ENCODE data around the gene CIBAR2.

Gene CIBAR2

DNA sequence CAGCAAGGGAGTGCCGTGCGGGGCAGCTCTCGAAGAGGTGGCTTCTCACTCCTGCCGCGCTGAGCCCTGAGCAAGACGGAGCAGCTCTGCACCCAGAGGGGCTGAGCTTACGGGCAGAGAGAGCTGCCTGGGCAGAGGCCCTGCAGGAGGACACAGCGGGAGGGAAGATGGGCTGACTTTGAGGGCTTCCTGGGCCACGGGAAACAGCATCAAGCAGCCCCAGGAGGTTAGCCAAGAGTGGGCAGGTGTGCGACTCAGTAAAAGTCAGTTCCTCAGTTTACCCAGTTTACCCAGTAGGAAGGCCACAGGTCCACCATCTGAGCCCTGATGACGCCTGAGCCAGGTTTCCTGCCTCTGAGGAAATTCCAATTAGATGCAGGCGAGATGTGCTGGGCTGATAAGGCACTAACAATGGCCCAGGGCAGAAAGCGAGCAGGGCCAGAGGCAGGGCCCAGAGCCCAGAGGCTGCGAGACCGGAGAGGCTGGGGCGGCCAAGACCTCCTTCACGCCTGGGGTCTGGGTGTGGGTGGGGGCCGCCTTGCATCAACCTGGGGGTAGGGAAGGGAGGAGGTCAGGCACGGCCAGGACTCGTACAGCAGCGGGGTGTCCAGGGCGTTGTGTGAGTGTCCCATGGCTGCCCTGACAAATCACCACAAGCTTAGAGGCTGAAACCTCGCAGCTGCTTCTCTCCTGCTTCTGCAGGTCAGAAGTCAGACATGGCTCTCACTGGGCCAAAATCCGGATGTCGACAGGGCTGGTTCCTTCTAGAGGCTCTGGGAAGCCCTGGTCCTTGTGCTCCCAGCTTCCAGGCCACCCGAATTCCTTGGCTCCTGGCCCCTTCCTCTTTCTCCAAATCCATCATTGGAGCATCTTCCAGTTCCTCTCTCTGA lies 32.0 kb upstream of the CIBAR2 start:
- no peak for DNase-seq (ENCODE audit: low read depth in 3 of 3, low spot score in 1 of 3)

DNA sequence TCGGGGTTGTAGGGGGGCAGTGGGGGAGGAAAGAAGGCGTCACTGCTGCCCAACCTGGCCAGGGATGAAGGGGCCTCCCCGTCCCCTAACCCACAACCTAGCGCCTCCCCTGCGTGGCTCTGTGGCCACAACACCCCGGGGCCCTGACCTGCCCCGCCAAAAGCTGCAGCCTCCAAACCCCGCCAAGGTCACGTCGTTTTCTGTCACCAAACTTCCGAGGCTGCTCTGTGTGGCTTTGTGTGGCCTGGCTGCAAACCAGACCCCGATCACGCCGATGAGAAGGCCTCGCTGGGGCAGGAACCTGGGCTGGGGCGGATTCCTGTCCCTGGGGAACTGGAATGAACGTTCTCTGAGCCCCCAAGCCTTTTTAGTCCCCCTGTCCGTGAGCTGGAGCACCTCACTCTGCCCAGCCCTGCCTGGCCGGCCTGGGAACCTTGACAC lies 30.5 kb upstream of the CIBAR2 start:
- DNase-seq (ENCODE audit: low read depth in 3 of 3, low spot score in 1 of 3), result no peak

DNA sequence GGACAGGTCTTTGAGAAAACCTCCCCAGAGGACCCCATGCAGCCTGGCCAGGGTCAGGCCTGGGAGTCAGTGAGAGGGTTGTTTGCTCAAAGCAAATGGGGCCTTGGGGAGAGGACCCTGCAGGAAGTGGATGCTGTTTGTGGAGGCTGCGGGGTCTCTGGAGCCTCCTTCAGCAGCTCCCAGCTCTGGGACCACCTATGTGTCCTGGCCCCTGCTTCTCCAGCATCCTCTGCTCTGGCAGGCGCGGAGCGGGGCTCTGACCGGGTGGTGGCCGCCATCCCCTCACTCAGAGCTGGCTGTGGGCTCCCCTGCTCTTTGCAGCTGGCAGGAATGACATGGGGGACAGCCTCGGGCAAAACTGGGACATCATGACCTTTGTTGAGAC lies 29.8 kb upstream of the CIBAR2 start:
- DNase-seq (ENCODE audit: low read depth in 3 of 3, low spot score in 1 of 3), result no peak

DNA sequence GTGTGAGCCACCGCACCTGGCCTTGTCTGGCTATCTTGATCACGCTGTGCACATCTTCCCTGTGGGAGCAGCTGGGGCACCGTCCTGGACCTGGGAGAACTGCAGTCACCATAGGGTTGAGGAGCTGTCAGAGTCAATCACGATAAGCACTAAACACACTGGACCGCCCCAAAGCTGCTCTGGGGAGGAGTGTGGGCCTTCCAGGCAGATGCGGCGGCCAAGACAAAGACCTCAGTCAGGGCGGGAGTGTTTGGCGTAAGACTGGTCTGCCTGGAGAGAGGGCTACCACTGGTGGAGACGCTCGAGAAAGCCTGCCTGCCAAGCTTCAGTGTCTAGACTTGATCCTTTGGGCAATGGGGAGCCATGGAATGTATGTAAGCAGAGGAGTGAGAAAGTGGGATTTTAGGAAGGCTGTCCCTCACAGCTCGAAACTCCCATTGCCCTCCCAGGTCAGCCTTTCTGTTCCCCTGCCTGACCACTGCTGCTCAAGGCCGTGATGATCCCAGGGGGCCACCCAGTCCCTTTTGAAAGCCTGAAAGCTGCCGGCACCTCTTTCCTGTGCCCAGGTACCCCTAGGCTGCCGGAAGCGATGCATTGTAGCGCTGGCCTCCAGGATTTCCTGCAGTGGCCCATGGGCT lies 29.3 kb upstream of the CIBAR2 start:
- no peak for DNase-seq (ENCODE audit: low read depth in 3 of 3, low spot score in 1 of 3)

DNA sequence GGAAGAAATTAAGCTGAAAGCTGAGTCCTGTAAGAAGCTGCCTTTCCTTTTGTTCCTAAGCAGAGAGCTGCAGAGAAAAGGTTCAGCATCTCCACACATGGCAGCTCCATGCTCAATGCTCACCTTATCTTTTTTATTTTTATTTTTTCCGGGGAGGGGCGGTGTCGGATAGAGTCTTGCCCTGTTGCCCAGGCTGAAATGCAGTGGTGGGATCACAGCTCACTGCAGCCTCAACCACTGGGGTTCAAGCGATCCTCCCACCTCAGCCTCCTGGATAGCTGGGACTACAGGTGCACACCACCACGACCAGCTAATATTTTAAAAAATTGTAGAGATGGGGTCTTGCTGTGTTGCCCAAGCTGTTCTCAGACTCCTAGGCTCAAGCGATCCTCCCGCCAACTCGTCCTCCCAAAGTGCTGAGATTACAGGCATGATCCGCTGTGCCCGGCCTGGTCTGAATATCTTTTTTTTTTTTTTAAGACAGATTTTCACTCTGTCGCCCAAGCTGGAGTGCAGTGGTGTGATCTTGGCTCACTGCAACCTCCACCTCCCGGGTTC lies 28.3 kb upstream of the CIBAR2 start:
- DNase-seq (ENCODE audit: low read depth in 3 of 3, low spot score in 1 of 3), result no peak

DNA sequence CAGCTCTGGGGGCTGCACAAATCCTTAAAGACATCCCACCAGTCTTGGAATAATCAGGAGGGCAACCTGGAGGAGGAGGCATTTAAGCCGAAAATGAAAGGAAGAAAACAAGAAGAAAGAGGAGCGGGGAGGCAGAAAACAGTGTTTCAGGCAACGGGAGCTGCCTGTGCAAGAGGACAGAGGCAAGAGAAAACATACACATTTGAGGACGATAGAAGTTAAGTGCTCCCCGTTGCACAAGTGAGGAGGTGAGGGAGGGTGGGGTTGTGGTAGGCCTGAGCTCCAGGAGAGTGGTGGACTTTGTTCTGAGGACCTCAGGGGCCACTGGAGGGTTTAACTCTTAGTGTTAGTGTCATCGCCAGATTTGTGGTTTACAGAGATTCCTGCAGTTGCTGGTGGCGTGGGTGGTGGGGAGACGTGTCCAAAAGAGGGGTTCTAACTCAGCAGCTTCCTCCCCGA lies 27.6 kb upstream of the CIBAR2 start:
- DNase-seq (ENCODE audit: low read depth in 3 of 3, low spot score in 1 of 3), result no peak

DNA sequence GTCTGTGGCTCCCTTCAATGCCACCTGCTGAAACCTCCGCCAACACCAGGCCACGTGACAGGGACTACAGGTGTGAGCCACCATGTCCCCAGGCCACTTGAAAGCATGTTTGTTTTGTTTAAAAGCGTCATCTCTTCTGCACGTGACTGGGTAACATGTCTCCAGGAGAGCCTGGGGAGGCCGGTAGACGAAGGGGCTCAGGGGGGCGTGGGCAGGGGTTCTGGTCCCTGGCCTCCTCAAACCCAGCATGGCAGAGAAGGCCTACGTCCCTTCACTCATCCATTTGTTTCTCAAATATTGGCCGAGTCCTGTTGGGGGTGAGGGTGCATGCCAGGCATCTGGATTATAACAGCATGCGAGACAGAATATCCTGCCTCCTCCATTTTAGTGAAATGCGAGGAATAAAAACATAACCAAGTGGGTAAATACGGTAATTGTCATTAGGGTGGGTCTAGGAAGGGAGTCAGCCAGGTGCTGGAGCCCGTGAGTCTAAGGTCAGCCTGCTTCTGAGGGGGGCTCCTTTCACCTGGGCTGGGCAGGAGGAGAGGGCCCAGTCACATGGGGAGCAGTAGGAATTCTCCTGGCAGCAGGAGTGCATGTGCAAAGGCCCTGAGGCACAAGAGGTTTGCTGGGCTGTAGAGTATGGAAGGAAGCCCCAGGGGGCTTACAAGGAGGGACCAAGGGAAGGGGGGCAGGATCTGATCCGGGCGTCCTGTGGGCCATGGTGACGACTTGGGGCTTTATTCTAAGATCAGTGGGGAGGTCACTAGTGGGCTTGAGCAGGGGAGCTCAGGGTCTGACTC lies 26.8 kb upstream of the CIBAR2 start:
- no peak for DNase-seq (ENCODE audit: low read depth in 3 of 3, low spot score in 1 of 3)

DNA sequence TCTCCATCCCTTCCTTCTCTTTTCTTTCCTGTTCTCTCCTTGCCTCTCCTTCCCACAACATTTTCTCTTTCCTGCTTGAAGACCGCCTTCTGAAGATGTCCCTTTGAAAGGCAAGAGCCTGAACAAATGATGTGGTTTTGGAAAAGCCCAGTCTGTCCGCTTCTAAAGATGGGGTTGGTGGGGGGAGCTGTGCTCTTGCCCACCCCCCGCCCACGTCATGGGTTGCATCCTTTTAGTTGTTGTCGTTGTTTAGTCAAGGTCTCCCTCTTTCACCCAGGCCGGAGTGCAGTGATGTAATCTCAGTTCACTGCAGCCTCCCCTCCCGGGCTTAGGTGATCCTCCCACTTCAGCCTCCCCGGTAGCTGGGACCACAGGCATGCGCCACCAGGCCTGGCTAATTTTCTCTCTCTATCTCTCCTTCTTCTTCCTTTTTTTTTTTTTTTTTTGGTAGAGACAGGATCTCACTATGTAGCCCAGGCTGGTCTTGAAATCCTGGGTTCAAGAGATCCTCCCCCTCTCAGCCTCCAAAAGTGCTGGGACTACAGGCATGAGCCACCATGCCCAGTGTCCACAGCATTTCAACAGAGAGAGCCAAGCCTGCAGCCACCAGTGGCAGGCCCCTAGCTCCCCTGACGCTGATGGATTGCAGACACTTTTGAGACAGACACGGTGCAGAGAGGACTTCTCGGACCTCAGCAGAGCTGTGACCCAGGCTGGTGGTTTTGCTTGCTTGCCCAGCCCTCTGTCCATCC lies 26.0 kb upstream of the CIBAR2 start:
- DNase-seq (ENCODE audit: low read depth in 3 of 3, low spot score in 1 of 3), result no peak

DNA sequence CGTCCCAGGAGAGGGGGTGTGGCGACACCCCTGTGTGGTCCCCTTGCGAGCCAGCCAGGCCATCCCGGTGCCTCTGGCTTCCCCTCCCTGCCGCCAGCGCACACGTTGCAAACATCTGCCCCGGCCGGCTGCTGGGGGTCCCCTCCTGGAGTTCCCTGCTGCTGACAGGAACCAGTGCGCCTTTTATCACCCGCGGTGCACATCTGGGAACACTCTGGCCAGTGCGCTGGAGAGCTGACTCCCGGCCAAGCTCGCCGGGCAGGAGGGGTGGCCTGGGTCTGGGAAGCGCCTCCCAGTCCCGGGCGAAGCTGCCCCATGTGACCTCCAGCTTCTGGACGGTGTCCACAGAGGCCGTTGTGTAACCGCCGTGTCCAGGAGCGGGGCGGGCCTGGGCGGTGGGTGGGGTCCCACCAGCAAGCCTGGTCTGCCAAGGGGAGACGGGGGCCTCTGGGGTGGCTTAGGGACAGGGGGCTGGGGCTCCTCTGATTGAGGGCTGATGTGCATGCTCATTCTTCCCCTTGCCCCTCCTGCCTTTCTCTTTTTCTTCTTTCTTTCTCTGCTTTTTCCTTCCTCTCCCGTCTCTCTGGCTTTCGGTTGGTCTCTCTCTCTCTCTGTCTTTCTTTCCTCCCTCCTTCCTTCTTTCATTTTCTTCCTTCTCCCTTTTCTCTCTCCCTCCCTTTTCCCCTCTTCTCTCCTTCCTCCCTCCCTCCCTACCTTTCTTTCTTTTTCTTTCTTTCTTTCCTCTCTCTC lies 25.2 kb upstream of the CIBAR2 start:
- DNase-seq (ENCODE audit: low read depth in 3 of 3, low spot score in 1 of 3), result no peak

DNA sequence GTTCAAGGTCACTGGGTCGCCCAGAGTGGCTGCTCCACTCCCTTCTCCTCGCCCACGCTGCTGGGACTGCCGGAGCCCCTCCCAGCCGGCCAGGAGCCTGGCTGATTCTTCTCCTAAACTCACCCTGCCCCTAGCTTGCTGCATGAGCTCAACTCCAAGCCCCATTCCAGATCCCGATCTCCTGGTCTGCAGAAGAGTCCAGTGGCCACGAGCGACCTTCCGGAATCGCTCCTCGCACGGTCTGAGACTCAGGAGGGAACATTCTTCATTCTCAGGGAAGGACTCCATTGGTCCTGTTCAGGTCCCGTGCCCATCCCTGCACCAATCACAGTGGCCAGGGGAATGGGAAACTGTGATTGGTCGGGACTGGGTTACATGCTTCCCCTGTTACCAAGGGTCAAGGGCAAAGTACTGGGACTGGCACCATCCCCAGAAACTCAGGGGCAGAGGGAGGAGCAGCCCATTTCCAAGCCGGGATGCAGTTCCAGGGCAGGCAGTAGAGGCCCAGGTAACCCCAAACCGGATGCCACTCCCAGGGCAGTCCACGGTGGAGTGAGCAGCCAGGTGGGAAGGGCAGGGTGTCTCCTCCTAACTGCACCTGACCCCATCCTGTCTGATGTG lies 24.5 kb upstream of the CIBAR2 start:
- no peak for DNase-seq (ENCODE audit: low read depth in 3 of 3, low spot score in 1 of 3)

DNA sequence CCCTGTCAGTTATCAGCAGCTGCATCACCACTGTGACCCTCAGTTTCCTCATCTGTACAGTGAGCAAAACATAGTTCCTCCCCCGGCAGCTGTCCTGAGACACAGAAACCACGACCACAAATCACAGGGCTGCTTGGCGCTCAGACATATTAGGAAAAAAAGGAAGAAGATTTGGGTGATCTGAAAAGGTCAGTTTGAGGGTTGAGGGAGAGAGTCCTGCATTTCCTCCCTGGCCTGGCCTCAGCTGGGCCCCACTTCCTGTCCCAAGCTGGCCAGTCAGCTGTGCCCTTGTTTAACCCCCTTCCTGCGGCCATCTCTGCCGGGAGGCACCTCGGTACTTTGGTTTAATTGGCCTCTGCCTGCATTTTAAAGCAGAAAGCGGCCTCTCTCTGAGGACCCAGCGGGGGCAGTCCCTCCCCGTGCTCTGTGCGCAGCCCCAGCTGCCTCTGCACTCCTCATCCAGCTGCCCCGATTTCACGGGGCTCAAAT lies 24.0 kb upstream of the CIBAR2 start:
- no peak for DNase-seq (ENCODE audit: low read depth in 3 of 3, low spot score in 1 of 3)

DNA sequence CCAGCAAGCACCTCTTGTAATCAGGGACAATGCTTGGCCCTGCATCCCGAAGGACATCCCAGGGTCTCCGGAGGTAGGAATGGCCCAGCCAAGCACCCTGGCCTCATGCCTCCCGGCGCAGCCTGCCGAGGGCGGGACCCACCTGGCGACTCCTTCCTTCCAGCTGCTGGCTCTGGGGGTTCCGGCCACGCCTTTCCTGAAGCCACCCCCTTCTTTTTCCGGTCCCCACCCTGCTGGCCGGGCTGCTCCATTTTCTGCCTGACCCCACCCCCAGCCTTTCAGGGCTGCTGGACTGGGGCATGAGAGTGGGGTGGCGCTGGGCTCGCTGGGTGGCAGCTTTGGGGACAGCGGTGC lies 22.5 kb upstream of the CIBAR2 start:
- no peak for DNase-seq (ENCODE audit: low read depth in 3 of 3, low spot score in 1 of 3)

DNA sequence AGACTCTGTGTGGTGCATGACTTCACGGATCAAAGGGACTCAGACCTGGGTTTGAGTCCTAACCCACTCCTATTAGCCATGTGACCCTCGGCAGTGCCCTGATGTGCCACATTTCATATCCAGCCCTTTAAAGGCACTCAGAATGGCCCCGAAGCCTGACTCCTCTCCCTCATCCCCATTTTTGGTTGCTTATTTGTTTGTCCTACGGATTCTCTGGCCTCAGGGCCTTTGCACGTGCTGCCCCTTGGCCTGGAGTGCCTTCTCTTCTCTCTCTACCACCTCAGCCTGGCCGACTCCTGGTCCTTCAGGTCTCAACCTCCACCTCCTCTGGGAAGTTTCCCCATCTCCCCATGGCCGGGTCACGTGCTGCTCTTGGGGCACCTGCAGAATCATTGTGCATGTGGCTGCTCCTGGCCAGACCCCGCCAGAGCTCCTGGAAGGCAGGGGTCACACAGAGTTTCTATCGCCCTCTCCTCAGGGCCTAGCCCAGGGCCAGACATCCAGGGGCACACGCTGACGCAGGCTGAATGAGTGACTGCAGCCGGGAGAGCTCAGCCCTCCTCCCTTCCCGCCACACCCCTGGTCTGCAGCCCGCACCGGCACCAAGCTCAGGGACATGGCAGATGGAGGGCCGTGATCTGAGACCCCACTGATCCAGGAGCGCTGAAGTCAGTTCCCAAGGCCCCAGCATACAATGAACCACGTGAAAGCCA lies 22.0 kb upstream of the CIBAR2 start:
- no peak for DNase-seq (ENCODE audit: low read depth in 3 of 3, low spot score in 1 of 3)

DNA sequence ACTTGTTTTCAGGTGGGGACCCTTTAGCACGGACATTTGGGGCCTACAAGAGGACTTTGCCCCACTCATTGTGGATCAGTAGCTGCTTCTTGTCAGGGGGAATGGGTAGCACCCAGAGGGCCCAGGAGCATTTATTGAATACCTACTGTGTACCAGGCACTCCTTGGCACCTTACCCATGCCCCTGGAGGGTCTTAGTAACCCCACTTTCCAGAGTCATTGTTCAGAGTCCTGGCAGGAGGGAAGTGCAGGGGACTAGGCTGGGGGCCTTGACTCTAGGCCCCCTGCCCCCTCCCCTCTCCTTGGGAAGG lies 21.0 kb upstream of the CIBAR2 start:
- no peak for DNase-seq (ENCODE audit: low read depth in 3 of 3, low spot score in 1 of 3)

DNA sequence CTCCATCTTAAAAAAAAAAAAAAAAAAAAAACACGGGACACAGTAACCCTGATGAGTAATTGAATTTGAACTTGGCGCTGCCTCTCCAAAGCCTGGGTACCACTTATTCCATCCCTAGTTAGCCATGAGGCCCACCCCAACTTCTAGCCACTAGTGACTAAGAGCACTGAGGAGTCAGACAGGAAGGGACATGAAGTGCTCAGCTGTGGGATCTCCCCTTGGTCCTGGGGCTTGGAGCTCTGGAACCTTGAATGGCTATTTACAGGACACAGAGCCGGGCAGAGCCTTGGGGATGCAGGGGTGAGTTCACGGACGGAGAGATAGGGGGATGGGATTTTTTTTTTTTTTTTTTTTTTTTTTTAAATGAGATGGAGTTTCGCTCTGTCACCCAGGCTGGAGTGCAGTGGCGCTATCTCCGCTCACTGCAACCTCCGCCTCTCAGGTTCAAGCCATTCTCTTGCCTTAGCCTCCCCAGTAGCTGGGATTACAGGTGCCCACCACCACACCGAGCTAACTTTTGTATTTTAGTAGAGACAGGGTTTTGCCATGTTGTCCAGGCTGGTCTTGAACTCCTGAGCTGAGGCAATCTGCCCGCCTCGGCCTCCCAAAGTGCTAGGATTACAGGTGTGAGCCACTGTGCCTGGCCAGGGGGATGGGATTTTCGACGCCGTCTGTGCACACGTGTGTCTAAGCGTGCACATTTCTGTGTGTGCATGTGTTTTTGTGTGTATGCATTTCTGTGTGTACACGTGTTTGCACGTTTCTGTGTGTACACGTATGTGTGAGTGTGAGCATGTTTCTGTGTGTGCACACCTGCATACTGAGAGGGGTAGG lies 20.4 kb upstream of the CIBAR2 start:
- DNase-seq (ENCODE audit: low read depth in 3 of 3, low spot score in 1 of 3), result no peak

DNA sequence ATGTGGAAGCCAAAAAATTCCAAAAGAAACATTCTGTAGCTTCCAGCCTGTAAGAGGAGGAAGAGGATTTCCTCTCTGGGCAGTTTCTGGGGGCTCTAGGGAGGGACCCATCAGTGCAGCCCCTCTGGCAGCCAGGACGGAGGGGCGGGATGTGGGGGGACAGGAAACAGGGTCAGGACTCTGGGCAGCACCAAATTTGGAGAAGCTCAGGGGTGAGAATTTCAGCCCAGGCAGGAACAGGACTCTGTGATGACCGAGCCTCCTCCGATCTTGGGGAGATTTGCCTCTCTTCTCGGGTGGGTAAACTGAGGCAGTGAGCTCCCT lies 18.4 kb upstream of the CIBAR2 start:
- no peak for DNase-seq (ENCODE audit: low read depth in 3 of 3, low spot score in 1 of 3)

DNA sequence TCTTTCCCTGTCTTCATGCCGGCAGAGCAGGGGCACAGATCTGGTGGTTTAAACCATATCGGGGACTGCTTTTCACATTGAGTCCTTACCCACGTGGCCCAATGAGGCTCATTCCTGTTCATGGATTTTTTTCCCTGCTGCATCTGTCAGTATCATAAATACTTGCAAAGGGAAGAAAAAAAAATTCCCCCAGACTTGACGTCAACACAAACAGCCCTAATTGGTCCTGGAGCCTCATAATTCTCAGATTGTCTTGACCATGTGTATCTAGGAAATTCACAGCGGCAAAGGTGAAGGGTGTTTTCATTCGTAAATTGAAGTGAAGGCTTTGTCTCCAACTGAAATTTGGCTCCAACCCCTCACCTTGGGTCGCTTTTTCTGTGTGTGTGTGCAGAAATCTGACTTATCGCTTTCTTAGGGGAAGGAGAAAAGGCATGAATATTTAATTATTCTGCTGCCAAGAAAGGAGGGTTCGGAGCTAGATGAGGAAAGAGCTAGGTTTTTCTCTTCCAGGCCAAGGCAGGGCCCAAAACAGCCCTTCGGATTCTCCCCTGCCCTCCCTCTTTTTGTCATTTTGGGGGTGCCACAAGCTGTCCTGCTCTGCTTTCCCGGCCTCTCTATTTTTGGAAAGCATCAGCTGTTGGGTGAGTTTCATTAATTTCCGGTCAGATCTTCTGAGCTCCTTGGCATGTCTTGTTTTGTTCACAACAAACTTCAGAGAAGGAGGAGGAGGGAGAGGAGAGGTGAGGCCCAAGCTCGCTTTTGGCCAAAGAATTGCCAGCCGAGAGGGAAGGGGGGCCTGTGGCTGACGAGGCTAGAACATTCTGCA lies 17.8 kb upstream of the CIBAR2 start:
- no peak for DNase-seq (ENCODE audit: low read depth in 3 of 3, low spot score in 1 of 3)
